ENCODE data around the gene LEFTY2.
"Not testable (repeated sequence)": the region's sequence is repeated elsewhere in the genome, so short reads cannot be mapped to it uniquely, and the experiment has no call there.

Gene LEFTY2, protein sequence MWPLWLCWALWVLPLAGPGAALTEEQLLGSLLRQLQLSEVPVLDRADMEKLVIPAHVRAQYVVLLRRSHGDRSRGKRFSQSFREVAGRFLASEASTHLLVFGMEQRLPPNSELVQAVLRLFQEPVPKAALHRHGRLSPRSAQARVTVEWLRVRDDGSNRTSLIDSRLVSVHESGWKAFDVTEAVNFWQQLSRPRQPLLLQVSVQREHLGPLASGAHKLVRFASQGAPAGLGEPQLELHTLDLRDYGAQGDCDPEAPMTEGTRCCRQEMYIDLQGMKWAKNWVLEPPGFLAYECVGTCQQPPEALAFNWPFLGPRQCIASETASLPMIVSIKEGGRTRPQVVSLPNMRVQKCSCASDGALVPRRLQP

GRCh38 chr1:225941187-225941941, at the start of gene LEFTY2:
LEFTY2 (minus strand) TSS chr1:225941220; CDS start chr1:225941140, 80 bp downstream.
- no peak within 1 kb of the TSS for H3K4me3 ChIP-seq (ENCODE audit: low read length)
- TF ChIP-seq ZNF274 (IDR thresholded peaks at IDR 0.05; ENCODE audit: low read depth, low read length): no peak

DNA sequence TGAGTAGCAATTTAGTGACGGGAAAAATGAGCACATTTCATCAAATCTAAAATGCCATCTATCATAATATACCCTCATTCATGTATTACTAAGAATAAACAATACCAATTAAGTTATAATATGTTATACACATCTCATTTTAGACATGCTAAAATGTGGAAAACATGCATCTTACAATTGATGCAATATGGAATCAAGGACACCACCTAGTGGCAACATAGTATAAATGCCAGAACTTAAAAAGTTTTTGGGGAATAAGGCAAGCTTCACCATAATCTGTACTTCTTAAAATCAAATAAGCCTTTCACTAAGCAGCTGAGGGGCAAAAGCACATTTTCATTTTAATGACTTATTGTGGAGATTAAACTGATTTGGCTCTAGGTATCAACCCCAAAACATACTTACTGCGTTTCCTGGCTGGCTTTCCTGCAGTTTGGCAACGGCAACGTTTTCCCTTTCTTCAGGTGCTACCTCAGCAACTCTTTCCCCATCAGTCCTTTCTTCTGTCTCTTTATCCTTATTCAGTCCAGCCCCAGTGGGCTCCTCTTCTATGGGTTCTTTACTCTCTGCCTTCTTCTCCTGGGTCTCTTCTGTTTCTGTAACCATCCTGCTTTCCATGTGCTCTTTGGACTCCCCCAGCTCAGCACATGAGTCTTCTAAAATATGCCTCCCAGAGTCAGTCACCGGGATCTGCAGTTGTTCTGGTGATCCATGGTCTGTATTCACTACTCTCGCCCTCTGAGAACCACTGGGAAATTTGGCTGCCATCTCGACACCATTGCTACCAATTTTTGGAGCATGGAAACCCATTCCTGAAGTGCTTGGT, 46.7 kb upstream of the LEFTY2 start:
- H3K4me3 ChIP-seq (ENCODE audit: low read length): no peak overlapping the region
- TF ChIP-seq ZNF274 (IDR thresholded peaks at IDR 0.05; ENCODE audit: low read depth, low read length): no peak

GRCh38 chr1:225981714-225982113, 40.7 kb upstream of the LEFTY2 start:
- no peak overlapping the region for H3K4me3 ChIP-seq (ENCODE audit: low read length)
- TF ChIP-seq ZNF274 (IDR thresholded peaks at IDR 0.05; ENCODE audit: low read depth, low read length): no peak

DNA sequence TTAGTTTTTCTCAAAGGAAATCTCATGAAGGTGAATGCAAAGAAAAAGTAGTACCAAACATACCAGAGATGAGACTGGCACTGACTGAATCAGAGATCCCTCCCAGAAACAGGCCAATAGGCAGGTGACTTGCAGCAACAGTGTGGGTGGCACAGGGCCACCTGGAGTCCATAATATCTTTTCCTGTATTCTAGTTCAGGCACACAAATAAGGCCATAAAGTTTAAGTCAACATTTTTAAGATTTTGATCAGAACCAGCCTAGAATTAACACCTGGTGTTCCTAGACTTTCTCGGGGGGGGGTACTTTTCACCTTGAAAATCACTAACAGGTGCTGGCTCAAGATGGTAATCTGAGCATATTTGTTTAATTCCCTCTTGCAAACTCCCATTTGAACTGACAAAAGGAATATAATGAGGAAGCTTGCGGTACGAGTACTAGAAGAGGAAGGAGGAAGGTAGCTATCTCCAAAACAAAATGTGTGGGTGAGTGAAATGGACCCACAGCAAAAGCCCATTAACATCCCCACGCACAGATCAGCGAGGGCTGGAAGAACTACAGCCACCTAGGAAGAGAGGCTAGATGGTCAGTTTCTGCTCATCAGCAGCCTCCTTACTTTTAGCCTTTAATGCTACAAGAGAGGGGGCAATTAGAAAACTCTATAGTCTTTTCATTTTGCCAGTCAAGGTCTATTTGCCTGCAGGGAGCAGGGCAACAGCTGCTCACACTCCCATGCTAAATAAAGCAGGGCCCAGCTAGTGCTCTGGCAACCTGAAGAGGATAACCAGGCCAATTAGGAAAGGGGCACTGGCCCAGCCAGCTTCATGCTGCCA, 39.2 kb upstream of the LEFTY2 start:
- no peak overlapping the region for H3K4me3 ChIP-seq (ENCODE audit: low read length)
- no peak for TF ChIP-seq ZNF274 (IDR thresholded peaks at IDR 0.05; ENCODE audit: low read depth, low read length)

- H3K4me3 ChIP-seq (ENCODE audit: low read length): no peak overlapping the region
- TF ChIP-seq ZNF274 (IDR thresholded peaks at IDR 0.05; ENCODE audit: low read depth, low read length): no peak
Observed at GRCh38 chr1:225979421-225979820, 38.4 kb upstream of the LEFTY2 start.

DNA sequence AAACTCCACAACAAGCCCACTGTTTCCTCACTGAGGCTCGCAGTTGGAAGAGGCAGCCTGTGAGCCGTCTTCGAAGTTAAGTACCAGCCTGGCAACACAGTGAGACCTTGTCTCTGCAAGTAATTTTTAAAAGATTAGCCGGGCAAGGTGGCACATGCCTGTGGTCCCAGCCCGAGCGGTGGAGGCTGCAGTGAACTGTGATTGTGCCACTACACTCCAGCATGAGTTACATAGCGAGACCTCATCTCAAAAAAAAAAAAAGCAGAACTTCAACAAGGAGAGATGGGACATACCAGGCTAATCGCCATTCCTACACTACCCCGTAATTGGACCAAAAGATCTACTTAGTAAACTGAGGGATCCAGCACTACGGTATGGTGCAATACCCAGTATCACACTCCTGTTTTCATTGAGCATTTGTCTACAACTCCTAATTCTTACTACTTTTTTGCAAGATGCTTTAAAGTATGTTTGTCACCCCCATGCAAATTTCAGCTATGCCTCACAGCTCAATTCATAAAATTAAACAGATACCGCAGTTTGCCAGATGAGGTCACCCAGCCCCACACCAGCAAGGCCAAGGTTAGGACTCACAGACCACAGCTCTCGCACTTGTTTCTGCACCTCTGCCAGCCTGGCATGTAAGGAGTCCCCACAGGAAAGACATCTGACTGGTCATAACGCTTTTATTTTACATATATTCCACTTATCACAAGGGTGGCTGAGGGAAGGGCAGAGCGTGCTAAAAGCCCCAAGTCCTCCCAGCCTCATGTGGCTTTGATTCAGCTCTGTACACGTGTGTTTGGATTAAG, 37.1 kb upstream of the LEFTY2 start:
- no peak overlapping the region for H3K4me3 ChIP-seq (ENCODE audit: low read length)
- no peak for TF ChIP-seq ZNF274 (IDR thresholded peaks at IDR 0.05; ENCODE audit: low read depth, low read length)

- not testable (repeated sequence) for H3K4me3 ChIP-seq (ENCODE audit: low read length)
Observed at GRCh38 chr1:225975146-225975545, 34.1 kb upstream of the LEFTY2 start.

- H3K4me3 ChIP-seq (ENCODE audit: low read length): no peak overlapping the region
- TF ChIP-seq ZNF274 (IDR thresholded peaks at IDR 0.05; ENCODE audit: low read depth, low read length): no peak
Observed at GRCh38 chr1:225974454-225974853, 33.4 kb upstream of the LEFTY2 start.

DNA sequence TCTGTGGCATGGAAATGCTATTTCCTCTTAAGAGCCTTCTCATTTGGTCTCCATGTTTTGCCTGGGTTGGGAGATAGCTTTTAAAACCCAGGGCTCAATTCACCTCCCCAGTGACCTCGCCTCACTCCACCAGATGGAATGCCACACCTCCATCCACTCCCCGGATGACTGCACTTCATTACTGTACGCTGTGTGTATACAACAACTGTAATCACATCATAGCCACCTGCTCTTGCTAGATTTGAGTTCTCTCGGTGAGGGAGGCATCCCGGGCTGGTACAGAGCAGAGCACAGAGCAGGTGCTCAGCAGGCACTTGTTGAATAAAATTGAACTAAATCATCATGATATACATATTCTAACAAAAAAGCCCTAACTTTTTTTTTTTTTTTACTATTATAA, 32.1 kb upstream of the LEFTY2 start:
- H3K4me3 ChIP-seq (ENCODE audit: low read length): no peak overlapping the region
- no peak for TF ChIP-seq ZNF274 (IDR thresholded peaks at IDR 0.05; ENCODE audit: low read depth, low read length)

GRCh38 chr1:225972344-225973152, 31.5 kb upstream of the LEFTY2 start:
- no peak for TF ChIP-seq ZNF274 (IDR thresholded peaks at IDR 0.05; ENCODE audit: low read depth, low read length)
- no peak overlapping the region for H3K4me3 ChIP-seq (ENCODE audit: low read length)

- not testable (repeated sequence) for H3K4me3 ChIP-seq (ENCODE audit: low read length)
Observed at GRCh38 chr1:225970592-225971157, 29.7 kb upstream of the LEFTY2 start.

GRCh38 chr1:225969751-225970150, 28.7 kb upstream of the LEFTY2 start:
- H3K4me3 ChIP-seq (ENCODE audit: low read length): not testable (repeated sequence)

All from GM08714 (cell line).